ENCODE measurements around the gene RPLP1.

Gene RPLP1

GRCh38 chr15:69497667-69498066, 45.0 kb downstream of the RPLP1 start:
- H3K36me3 ChIP-seq (ENCODE audit: insufficient read depth, low read length), result no peaks in the 10 kb centered on the region
- no peaks in the 10 kb centered on the region for H3K27me3 ChIP-seq (ENCODE audit: insufficient read depth, low read length)
- no peak overlapping the region for H3K27ac ChIP-seq (ENCODE audit: low read depth, low read length)
- H3K4me1 ChIP-seq (ENCODE audit: control insufficient read depth, insufficient read depth, low read length, unreplicated experiment), result no peaks in the 10 kb centered on the region
- H2AFZ ChIP-seq (ENCODE audit: low read length, unreplicated experiment), result no peak overlapping the region
- H3K4me3 ChIP-seq (ENCODE audit: low read depth, low read length), result no peak overlapping the region
- H3K79me2 ChIP-seq (ENCODE audit: control insufficient read depth, insufficient read depth, low read length, unreplicated experiment), result no peaks in the 10 kb centered on the region

- no peaks in the 10 kb centered on the region for H3K79me2 ChIP-seq (ENCODE audit: control insufficient read depth, insufficient read depth, low read length, unreplicated experiment)
- no peak overlapping the region for H2AFZ ChIP-seq (ENCODE audit: low read length, unreplicated experiment)
- H3K4me1 ChIP-seq (ENCODE audit: control insufficient read depth, insufficient read depth, low read length, unreplicated experiment), result no peaks in the 10 kb centered on the region
- H3K4me3 ChIP-seq (ENCODE audit: low read depth, low read length), result no peak overlapping the region
- H3K36me3 ChIP-seq (ENCODE audit: insufficient read depth, low read length), result no peaks in the 10 kb centered on the region
- no peak overlapping the region for H3K27ac ChIP-seq (ENCODE audit: low read depth, low read length)
- no peaks in the 10 kb centered on the region for H3K27me3 ChIP-seq (ENCODE audit: insufficient read depth, low read length)
Observed at GRCh38 chr15:69498282-69498681, 45.7 kb downstream of the RPLP1 start.

- H3K4me1 ChIP-seq (ENCODE audit: control insufficient read depth, insufficient read depth, low read length, unreplicated experiment), result no peaks in the 10 kb centered on the region
- H3K79me2 ChIP-seq (ENCODE audit: control insufficient read depth, insufficient read depth, low read length, unreplicated experiment), result no peaks in the 10 kb centered on the region
- H3K27me3 ChIP-seq (ENCODE audit: insufficient read depth, low read length), result no peaks in the 10 kb centered on the region
- no peak overlapping the region for H3K4me3 ChIP-seq (ENCODE audit: low read depth, low read length)
- no peak overlapping the region for H2AFZ ChIP-seq (ENCODE audit: low read length, unreplicated experiment)
- no peaks in the 10 kb centered on the region for H3K36me3 ChIP-seq (ENCODE audit: insufficient read depth, low read length)
- no peak overlapping the region for H3K27ac ChIP-seq (ENCODE audit: low read depth, low read length)
Observed at GRCh38 chr15:69498987-69499386, 46.4 kb downstream of the RPLP1 start.

- H2AFZ ChIP-seq (ENCODE audit: low read length, unreplicated experiment), result no peak overlapping the region
- H3K27me3 ChIP-seq (ENCODE audit: insufficient read depth, low read length), result no peaks in the 10 kb centered on the region
- H3K79me2 ChIP-seq (ENCODE audit: control insufficient read depth, insufficient read depth, low read length, unreplicated experiment), result no peaks in the 10 kb centered on the region
- H3K36me3 ChIP-seq (ENCODE audit: insufficient read depth, low read length), result no peaks in the 10 kb centered on the region
- H3K27ac ChIP-seq (ENCODE audit: low read depth, low read length), result no peak overlapping the region
- no peaks in the 10 kb centered on the region for H3K4me1 ChIP-seq (ENCODE audit: control insufficient read depth, insufficient read depth, low read length, unreplicated experiment)
- no peak overlapping the region for H3K4me3 ChIP-seq (ENCODE audit: low read depth, low read length)
Observed at GRCh38 chr15:69499521-69500211, 47.0 kb downstream of the RPLP1 start.

- Histone ChIP-seq H3K4me1 (ENCODE audit: control insufficient read depth, insufficient read depth, low read length, unreplicated experiment) (no peaks in the 10 kb centered on the region), H3K27ac (ENCODE audit: low read depth, low read length) (no peak overlapping the region), H3K79me2 (ENCODE audit: control insufficient read depth, insufficient read depth, low read length, unreplicated experiment) (no peaks in the 10 kb centered on the region), H2AFZ (ENCODE audit: low read length, unreplicated experiment) (no peak overlapping the region), H3K4me3 (ENCODE audit: low read depth, low read length) (no peak overlapping the region), H3K27me3 (ENCODE audit: insufficient read depth, low read length) (no peaks in the 10 kb centered on the region), H3K36me3 (ENCODE audit: insufficient read depth, low read length) (no peaks in the 10 kb centered on the region)
Observed at GRCh38 chr15:69500339-69500738, 47.7 kb downstream of the RPLP1 start.

GRCh38 chr15:69501456-69501855, 48.8 kb downstream of the RPLP1 start:
- Histone ChIP-seq H3K36me3 (ENCODE audit: insufficient read depth, low read length) (no peaks in the 10 kb centered on the region), H2AFZ (ENCODE audit: low read length, unreplicated experiment) (no peak overlapping the region), H3K27me3 (ENCODE audit: insufficient read depth, low read length) (no peaks in the 10 kb centered on the region), H3K79me2 (ENCODE audit: control insufficient read depth, insufficient read depth, low read length, unreplicated experiment) (no peaks in the 10 kb centered on the region), H3K4me3 (ENCODE audit: low read depth, low read length) (no peak overlapping the region), H3K27ac (ENCODE audit: low read depth, low read length) (no peak overlapping the region), H3K4me1 (ENCODE audit: control insufficient read depth, insufficient read depth, low read length, unreplicated experiment) (no peaks in the 10 kb centered on the region)

GRCh38 chr15:69502470-69503045, 49.9 kb downstream of the RPLP1 start:
- Histone ChIP-seq H3K36me3 (ENCODE audit: insufficient read depth, low read length) (no peaks in the 10 kb centered on the region), H3K4me1 (ENCODE audit: control insufficient read depth, insufficient read depth, low read length, unreplicated experiment) (no peaks in the 10 kb centered on the region), H2AFZ (ENCODE audit: low read length, unreplicated experiment) (no peak overlapping the region), H3K27ac (ENCODE audit: low read depth, low read length) (no peak overlapping the region), H3K27me3 (ENCODE audit: insufficient read depth, low read length) (no peaks in the 10 kb centered on the region), H3K4me3 (ENCODE audit: low read depth, low read length) (no peak overlapping the region), H3K79me2 (ENCODE audit: control insufficient read depth, insufficient read depth, low read length, unreplicated experiment) (no peaks in the 10 kb centered on the region)

- no peak overlapping the region for H3K27ac ChIP-seq (ENCODE audit: low read depth, low read length)
- no peaks in the 10 kb centered on the region for H3K36me3 ChIP-seq (ENCODE audit: insufficient read depth, low read length)
- no peaks in the 10 kb centered on the region for H3K79me2 ChIP-seq (ENCODE audit: control insufficient read depth, insufficient read depth, low read length, unreplicated experiment)
- H3K4me1 ChIP-seq (ENCODE audit: control insufficient read depth, insufficient read depth, low read length, unreplicated experiment), result no peaks in the 10 kb centered on the region
- no peak overlapping the region for H2AFZ ChIP-seq (ENCODE audit: low read length, unreplicated experiment)
- no peak overlapping the region for H3K4me3 ChIP-seq (ENCODE audit: low read depth, low read length)
- H3K27me3 ChIP-seq (ENCODE audit: insufficient read depth, low read length), result no peaks in the 10 kb centered on the region
Observed at GRCh38 chr15:69504352-69505040, 51.9 kb downstream of the RPLP1 start.
